HepG2 (cell line): Measurements from ENCODE around the gene ZNF74. TPM values are rescaled to one million over a fixed set of nuclear protein-coding genes. Genes with fewer than 3 reads are reported as not detected.

Experiments
- ATAC-seq: fragments of 200-7000 bp; cut with Tn5 transposase; 3 replicates; pipeline ENCODE4 v1.9.1; 2020; ENCODE audit warnings: mild to moderate bottlenecking, moderate library complexity
- BruUV-seq: library from RNA; stranded (reverse); fragments of 400-500 nt; replicated peaks from 2 replicates; lab custom pipeline; 2021; lab: Mats Ljungman, UMichigan
- CTCF ChIA-PET: fragments of 300-600 bp; formaldehyde crosslinking; extraction: SDS; loops from one replicate; lab custom pipeline; 2021; ENCODE audit warnings: low total read pairs, inconsistent platforms, low intra/inter-chr PET ratio; lab: Yijun Ruan, JAX
- POLR2A ChIA-PET: fragments of 350-600 bp; sonication (Branson Sonifier 250); formaldehyde crosslinking; loops from one replicate; lab custom pipeline; 2020; ENCODE audit warnings: antibody characterized with exemption, inconsistent platforms; lab: Yijun Ruan, JAX
- DNase-seq: peaks from one replicate; pipeline ENCODE4 v3.0.0-alpha.2; 2015; ENCODE audit warnings: low spot score
- FAIRE-seq: peaks from 3 replicates; lab custom pipeline; 2011; peaks lifted over from hg19 to GRCh38; lab: Jason Lieb, UNC
- H2AFZ ChIP-seq: one replicate; pipeline ENCODE4 v1.6.1; 2011; ENCODE audit warnings: low read length, inconsistent platforms
- H3K27ac ChIP-seq: fragments of 300-600 bp; 3 replicates; pipeline ENCODE4 v1.8.0; 2011; ENCODE audit warnings: mixed run types, mild to moderate bottlenecking, mixed read lengths, low read length, inconsistent platforms; ENCODE audit not compliant: insufficient read depth; ENCODE audit errors: extremely low read length
- H3K27me3 ChIP-seq, 2 experiments: fragments of 200-600 bp in 1 of 2; 2 replicates in 1 of 2; 3 replicates in 1 of 2; pipeline versions ENCODE4 v1.6.0 to v1.8.0; 2011; ENCODE audit warnings: low read length in 2 of 2, mild to moderate bottlenecking in 2 of 2, moderate library complexity in 2 of 2, inconsistent platforms in 1 of 2; ENCODE audit not compliant: insufficient read depth in 2 of 2, control insufficient read depth in 1 of 2
- H3K36me3 ChIP-seq, 2 experiments: fragments of 200-600 bp in 1 of 2; replicated peaks in 1 of 2; 2 replicates in 1 of 2; 3 replicates in 1 of 2; pipeline versions ENCODE4 v1.5.1 to v1.8.0; 2011; ENCODE audit warnings: low read length in 2 of 2, inconsistent platforms in 1 of 2; ENCODE audit not compliant: insufficient read depth in 2 of 2, control insufficient read depth in 1 of 2
- H3K4me1 ChIP-seq: 2 replicates; pipeline ENCODE4 v1.5.1; 2012; ENCODE audit warnings: low read length, inconsistent platforms; ENCODE audit not compliant: insufficient read depth
- H3K4me2 ChIP-seq: 2 replicates; pipeline ENCODE4 v1.6.0; 2011; ENCODE audit warnings: low read depth, low read length, inconsistent platforms
- H3K4me3 ChIP-seq, 3 experiments: fragments of 200-600 bp in 1 of 3; sonication (generic), shearing (Covaris generic) in 1 of 3; replicated peaks in 1 of 3; 2 replicates each; pipeline ENCODE4 v1.5.1; 2011 to 2016; ENCODE audit warnings: low read length in 3 of 3, inconsistent platforms in 2 of 3, low read depth in 2 of 3, mild to moderate bottlenecking in 2 of 3, control low read depth in 1 of 3, mixed read lengths in 1 of 3; ENCODE audit not compliant: insufficient read depth in 1 of 3
- H3K79me2 ChIP-seq: one replicate; pipeline ENCODE4 v1.6.1; 2011; ENCODE audit warnings: low read length, inconsistent platforms; ENCODE audit not compliant: insufficient read depth
- H3K9ac ChIP-seq: 2 replicates; pipeline ENCODE4 v1.6.0; 2011; ENCODE audit warnings: mild to moderate bottlenecking, low read depth, low read length, inconsistent platforms; ENCODE audit not compliant: insufficient read depth
- H3K9me3 ChIP-seq: 2 replicates; pipeline ENCODE4 v1.5.1; 2012; ENCODE audit warnings: mild to moderate bottlenecking, low read length
- H4K20me1 ChIP-seq: 2 replicates; pipeline ENCODE4 v1.6.0; 2011; ENCODE audit warnings: inconsistent platforms, mild to moderate bottlenecking, low read length, moderate library complexity; ENCODE audit not compliant: insufficient read depth
- CREBL2 ChIP-seq: sonication (generic); formaldehyde crosslinking; IDR thresholded peaks from 2 replicates; pipeline ENCODE4 v1.8.1; 2023; ENCODE audit warnings: missing genetic modification reagents, mild to moderate bottlenecking, borderline replicate concordance
- GMEB1 ChIP-seq: sonication (generic); formaldehyde crosslinking; IDR thresholded peaks from 2 replicates; pipeline ENCODE4 v1.5.1; 2020; ENCODE audit warnings: missing genetic modification reagents, mild to moderate bottlenecking, borderline replicate concordance
- KIAA2018 ChIP-seq: sonication (generic); formaldehyde crosslinking; IDR thresholded peaks from 2 replicates; pipeline ENCODE4 v1.5.0; 2020; ENCODE audit warnings: mild to moderate bottlenecking, missing genetic modification reagents, borderline replicate concordance
- MAFK ChIP-seq, 2 experiments: IDR thresholded peaks in 1 of 2; conservative IDR thresholded peaks in 1 of 2; 2 replicates each; pipeline ENCODE4 v1.6.1; 2011; ENCODE audit warnings: improper control_type of control experiment in 2 of 2, low read length in 2 of 2
- NFIC ChIP-seq: IDR thresholded peaks from 2 replicates; pipeline ENCODE4 v1.6.1; 2012; ENCODE audit warnings: mild to moderate bottlenecking, low read length, inconsistent platforms
- PHF20 ChIP-seq: sonication (generic); formaldehyde crosslinking; IDR thresholded peaks from 2 replicates; pipeline ENCODE4 v1.5.0; 2020; ENCODE audit warnings: mild to moderate bottlenecking, missing genetic modification reagents
- RBFOX2 ChIP-seq: fragments of 200-400 bp; formaldehyde crosslinking; IDR thresholded peaks from 2 replicates; pipeline ENCODE4 v1.6.1; 2017; ENCODE audit warnings: low read depth, mild to moderate bottlenecking, low read length
- RBM39 ChIP-seq: fragments of 200-400 bp; formaldehyde crosslinking; IDR thresholded peaks from one replicate; pipeline ENCODE4 v1.6.1; 2018; ENCODE audit warnings: antibody characterized with exemption, mild to moderate bottlenecking, low read depth, low read length; ENCODE audit not compliant: poor library complexity, severe bottlenecking
- SRSF4 ChIP-seq: fragments of 200-400 bp; formaldehyde crosslinking; IDR thresholded peaks from one replicate; pipeline ENCODE4 v1.6.1; 2018; ENCODE audit warnings: mild to moderate bottlenecking, low read depth, low read length, moderate library complexity; ENCODE audit not compliant: poor library complexity, severe bottlenecking
- ZUFSP ChIP-seq: sonication (generic); formaldehyde crosslinking; IDR thresholded peaks from 2 replicates; pipeline ENCODE4 v1.9.0; 2021; ENCODE audit warnings: missing genetic modification reagents, mild to moderate bottlenecking, borderline replicate concordance
- WGBS: methylation state at CpG from one replicate; pipeline ENCODE4 v1.1.6; 2017; ENCODE audit warnings: low lambda C conversion rate; 5-methylcytosine and 5-hydroxymethylcytosine counted together
- in situ Hi-C: cut with HindIII; loops from 2 replicates; pipeline ENCODE4 v1.10.0; 2017; ENCODE audit warnings: low pct_unique_long_range_greater_than_20kb; ENCODE audit not compliant: extremely low pct_ligation_motif_present
- intact Hi-C: fragments of 100-400 bp; cut with micrococcal nuclease; formaldehyde crosslinking; loops from one replicate; pipeline ENCODE4 v1.10.0; 2022; ENCODE audit not compliant: unreplicated experiment
- polyA plus RNA-seq, 8 experiments: library from polyadenylated mRNA; depleted of rRNA in 3 of 8; stranded (reverse) in 7 of 8; unstranded in 1 of 8; fragments of >200 nt; fragmentation: Illumina TruSeq in 4 of 8; extraction: Trizol in 4 of 8; gene quantifications; 2 replicates each; pipeline versions ENCODE4 v1.2.1 to v1.2.3, GENCODE V29; 2011 to 2016; ENCODE audit warnings: low read depth in 4 of 8, missing spikeins in 1 of 8, mixed read lengths in 1 of 8; ENCODE audit not compliant: insufficient read depth in 1 of 8
- total RNA-seq, 5 experiments: library from RNA; depleted of rRNA; stranded (reverse); fragments of >200 nt; fragmentation: Illumina TruSeq; extraction: Trizol; gene quantifications; 2 replicates each; pipeline ENCODE4 v1.2.3, GENCODE V29; 2016; ENCODE audit warnings: low read depth in 1 of 5

ZNF74 gene
- total and polyA plus RNA-seq, 2 of the 13 experiments (the other 11 are each of a cell fraction or from before 2014, with no cell fraction given) = 6.3 to 9.1 TPM

- no peaks in the 10 kb centered on the region for H3K4me1 ChIP-seq
- DNase-seq (no peak), FAIRE-seq (no peak), ATAC-seq (no peak)
- no peak overlapping the region for H3K4me2 ChIP-seq
- no peaks in the 10 kb centered on the region for H3K9me3 ChIP-seq
- H3K9ac ChIP-seq = no peak overlapping the region
- no peaks in the 10 kb centered on the region for H3K79me2 ChIP-seq
- in situ Hi-C loops (no loop called here), intact Hi-C loops (no loop called here)
- H4K20me1 ChIP-seq = no peaks in the 10 kb centered on the region
- ChIA-PET CTCF (no interaction called here), POLR2A (no interaction called here)
- no TSS peak for BruUV-seq
- H2AFZ ChIP-seq = no peak overlapping the region
- no peaks in the 10 kb centered on the region for H3K27me3 ChIP-seq
- no peak overlapping the region for H3K4me3 ChIP-seq
- H3K27ac ChIP-seq = no peak overlapping the region
- WGBS = 100% methylated on average over 1 of the region's 1 CpG
- peaks cover 1 to 8% of the 10 kb centered on the region in 2 experiments; a peak in 3 of 5 replicates for H3K36me3 ChIP-seq
- TF ChIP-seq RBFOX2 = no peak
- TF ChIP-seq GMEB1 = no peak
- TF ChIP-seq ZUFSP (CRISPR knock-in tag) = no peak
- TF ChIP-seq NFIC = no peak
- TF ChIP-seq MAFK (conservative IDR thresholded peaks at IDR 0.05 in 1 of 2, IDR thresholded peaks at IDR 0.05 in 1 of 2; ENCODE audit: low read length in 2 of 2) = no peak
- no peak for TF ChIP-seq PHF20 (CRISPR knock-in tag)
- TF ChIP-seq RBM39 = no peak
- TF ChIP-seq CREBL2 (CRISPR knock-in tag) = no peak
- no peak for TF ChIP-seq SRSF4
- no peak for TF ChIP-seq KIAA2018 (CRISPR knock-in tag)
Observed at GRCh38 chr22:20450551-20450906, 56.6 kb downstream of the ZNF74 start.
